HepG2 (cell line): Measurements from ENCODE around the gene NCOA3. TPM values are rescaled to one million over a fixed set of nuclear protein-coding genes. Genes with fewer than 3 reads are reported as not detected.

Experiments
- ATAC-seq: fragments of 200-7000 bp; cut with Tn5 transposase; 3 replicates; pipeline ENCODE4 v1.9.1; 2020; ENCODE audit warnings: mild to moderate bottlenecking, moderate library complexity
- BruUV-seq: library from RNA; stranded (reverse); fragments of 400-500 nt; replicated peaks from 2 replicates; lab custom pipeline; 2021; lab: Mats Ljungman, UMichigan
- CTCF ChIA-PET: fragments of 300-600 bp; formaldehyde crosslinking; extraction: SDS; loops from one replicate; lab custom pipeline; 2021; ENCODE audit warnings: low total read pairs, inconsistent platforms, low intra/inter-chr PET ratio; lab: Yijun Ruan, JAX
- POLR2A ChIA-PET: fragments of 350-600 bp; sonication (Branson Sonifier 250); formaldehyde crosslinking; loops from one replicate; lab custom pipeline; 2020; ENCODE audit warnings: antibody characterized with exemption, inconsistent platforms; lab: Yijun Ruan, JAX
- DNase-seq: peaks from one replicate; pipeline ENCODE4 v3.0.0-alpha.2; 2015; ENCODE audit warnings: low spot score
- FAIRE-seq: peaks from 3 replicates; lab custom pipeline; 2011; peaks lifted over from hg19 to GRCh38; lab: Jason Lieb, UNC
- H2AFZ ChIP-seq: one replicate; pipeline ENCODE4 v1.6.1; 2011; ENCODE audit warnings: low read length, inconsistent platforms
- H3K27ac ChIP-seq: fragments of 300-600 bp; 3 replicates; pipeline ENCODE4 v1.8.0; 2011; ENCODE audit warnings: mixed run types, mild to moderate bottlenecking, mixed read lengths, low read length, inconsistent platforms; ENCODE audit not compliant: insufficient read depth; ENCODE audit errors: extremely low read length
- H3K27me3 ChIP-seq, 2 experiments: fragments of 200-600 bp in 1 of 2; 2 replicates in 1 of 2; 3 replicates in 1 of 2; pipeline versions ENCODE4 v1.6.0 to v1.8.0; 2011; ENCODE audit warnings: low read length in 2 of 2, mild to moderate bottlenecking in 2 of 2, moderate library complexity in 2 of 2, inconsistent platforms in 1 of 2; ENCODE audit not compliant: insufficient read depth in 2 of 2, control insufficient read depth in 1 of 2
- H3K36me3 ChIP-seq, 2 experiments: fragments of 200-600 bp in 1 of 2; replicated peaks in 1 of 2; 2 replicates in 1 of 2; 3 replicates in 1 of 2; pipeline versions ENCODE4 v1.5.1 to v1.8.0; 2011; ENCODE audit warnings: low read length in 2 of 2, inconsistent platforms in 1 of 2; ENCODE audit not compliant: insufficient read depth in 2 of 2, control insufficient read depth in 1 of 2
- H3K4me1 ChIP-seq: 2 replicates; pipeline ENCODE4 v1.5.1; 2012; ENCODE audit warnings: low read length, inconsistent platforms; ENCODE audit not compliant: insufficient read depth
- H3K4me2 ChIP-seq: 2 replicates; pipeline ENCODE4 v1.6.0; 2011; ENCODE audit warnings: low read depth, low read length, inconsistent platforms
- H3K4me3 ChIP-seq, 3 experiments: fragments of 200-600 bp in 1 of 3; sonication (generic), shearing (Covaris generic) in 1 of 3; replicated peaks in 1 of 3; 2 replicates each; pipeline ENCODE4 v1.5.1; 2011 to 2016; ENCODE audit warnings: low read length in 3 of 3, inconsistent platforms in 2 of 3, low read depth in 2 of 3, mild to moderate bottlenecking in 2 of 3, control low read depth in 1 of 3, mixed read lengths in 1 of 3; ENCODE audit not compliant: insufficient read depth in 1 of 3
- H3K79me2 ChIP-seq: one replicate; pipeline ENCODE4 v1.6.1; 2011; ENCODE audit warnings: low read length, inconsistent platforms; ENCODE audit not compliant: insufficient read depth
- H3K9ac ChIP-seq: 2 replicates; pipeline ENCODE4 v1.6.0; 2011; ENCODE audit warnings: mild to moderate bottlenecking, low read depth, low read length, inconsistent platforms; ENCODE audit not compliant: insufficient read depth
- H3K9me3 ChIP-seq: 2 replicates; pipeline ENCODE4 v1.5.1; 2012; ENCODE audit warnings: mild to moderate bottlenecking, low read length
- H4K20me1 ChIP-seq: 2 replicates; pipeline ENCODE4 v1.6.0; 2011; ENCODE audit warnings: inconsistent platforms, mild to moderate bottlenecking, low read length, moderate library complexity; ENCODE audit not compliant: insufficient read depth
- ETV6 ChIP-seq: sonication (generic); formaldehyde crosslinking; conservative IDR thresholded peaks from 2 replicates; pipeline ENCODE4 v1.4.0; 2020; ENCODE audit warnings: missing genetic modification reagents
- FOXA3 ChIP-seq: IDR thresholded peaks from 2 replicates; pipeline ENCODE4 v1.6.1; 2016; ENCODE audit warnings: missing genetic modification reagents, missing compliant biosample characterization
- GATAD1 ChIP-seq: IDR thresholded peaks from 2 replicates; pipeline ENCODE4 v1.6.1; 2016; ENCODE audit warnings: missing genetic modification reagents, missing compliant biosample characterization
- GATAD2A ChIP-seq: IDR thresholded peaks from 2 replicates; pipeline ENCODE4 v1.6.1; 2016
- MIXL1 ChIP-seq: IDR thresholded peaks from 2 replicates; pipeline ENCODE4 v1.6.1; 2016
- MYNN ChIP-seq: sonication (generic); formaldehyde crosslinking; IDR thresholded peaks from 2 replicates; pipeline ENCODE4 v1.4.0; 2020; ENCODE audit warnings: mild to moderate bottlenecking, low read depth, missing genetic modification reagents
- PAX8 ChIP-seq: sonication (generic); formaldehyde crosslinking; IDR thresholded peaks from 2 replicates; pipeline ENCODE4 v1.8.0; 2022; ENCODE audit warnings: mild to moderate bottlenecking, missing genetic modification reagents, borderline replicate concordance
- ZNF124 ChIP-seq: sonication (generic); formaldehyde crosslinking; IDR thresholded peaks from 2 replicates; pipeline ENCODE4 v1.4.0; 2020; ENCODE audit warnings: missing genetic modification reagents
- in situ Hi-C: cut with HindIII; loops from 2 replicates; pipeline ENCODE4 v1.10.0; 2017; ENCODE audit warnings: low pct_unique_long_range_greater_than_20kb; ENCODE audit not compliant: extremely low pct_ligation_motif_present
- intact Hi-C: fragments of 100-400 bp; cut with micrococcal nuclease; formaldehyde crosslinking; loops from one replicate; pipeline ENCODE4 v1.10.0; 2022; ENCODE audit not compliant: unreplicated experiment
- polyA plus RNA-seq, 8 experiments: library from polyadenylated mRNA; depleted of rRNA in 3 of 8; stranded (reverse) in 7 of 8; unstranded in 1 of 8; fragments of >200 nt; fragmentation: Illumina TruSeq in 4 of 8; extraction: Trizol in 4 of 8; gene quantifications; 2 replicates each; pipeline versions ENCODE4 v1.2.1 to v1.2.3, GENCODE V29; 2011 to 2016; ENCODE audit warnings: low read depth in 4 of 8, missing spikeins in 1 of 8, mixed read lengths in 1 of 8; ENCODE audit not compliant: insufficient read depth in 1 of 8
- total RNA-seq, 5 experiments: library from RNA; depleted of rRNA; stranded (reverse); fragments of >200 nt; fragmentation: Illumina TruSeq; extraction: Trizol; gene quantifications; 2 replicates each; pipeline ENCODE4 v1.2.3, GENCODE V29; 2016; ENCODE audit warnings: low read depth in 1 of 5
- TF ChIP-seq, protein P1 (sequence below): sonication (generic); formaldehyde crosslinking; IDR thresholded peaks from 2 replicates; pipeline ENCODE4 v1.5.1; 2020; ENCODE audit warnings: mild to moderate bottlenecking, missing genetic modification reagents, moderate library complexity

Gene NCOA3
- total and polyA plus RNA-seq, 2 of the 13 experiments (the other 11 are each of a cell fraction or from before 2014, with no cell fraction given): 35.0 to 56.8 TPM

DNA sequence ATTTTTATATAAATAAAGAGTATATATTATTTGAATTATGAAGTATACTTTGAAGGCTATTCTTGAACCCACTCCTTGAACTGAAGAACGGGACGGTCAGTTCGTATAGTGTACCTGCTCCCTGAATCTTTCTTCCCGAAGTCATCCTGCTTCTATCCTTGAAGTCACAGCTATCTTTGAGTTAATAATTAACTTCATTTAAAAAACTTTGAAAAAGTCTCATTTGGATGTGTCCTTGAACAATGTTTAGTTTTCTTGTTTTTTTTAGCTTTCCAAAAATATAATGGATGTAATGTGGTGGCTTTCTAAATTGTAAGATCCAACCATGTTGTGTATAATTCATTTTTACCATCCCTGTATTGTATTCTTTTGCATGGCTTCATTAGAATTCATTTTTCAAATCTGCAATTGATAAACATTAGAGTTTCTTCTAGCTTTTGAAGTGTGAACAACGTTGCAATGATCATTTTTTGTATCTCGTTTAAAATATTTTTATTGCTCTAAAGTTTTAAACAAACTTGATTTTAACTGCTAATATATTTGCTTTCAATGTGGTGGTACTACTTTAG is 94.4 kb downstream of the NCOA3 start (continued):
- TF ChIP-seq FOXA3: peak; percentile 10; the same call in 1 of the 2 replicates
- no peak for TF ChIP-seq GATAD1 (CRISPR knock-in tag)

- CTCF ChIA-PET: no interaction called here
- in situ Hi-C loops: no loop called here
- FAIRE-seq: no peak
Measured at GRCh38 chr20:47597090-47597489, 95.4 kb downstream of the NCOA3 start.

More at GRCh38 chr20:47597090-47597489, 95.4 kb downstream of the NCOA3 start:
- H3K4me1 ChIP-seq: peaks cover 40% of the 10 kb centered on the region
- H3K9ac ChIP-seq: no peak overlapping the region
- no peaks in the 10 kb centered on the region for H4K20me1 ChIP-seq
- intact Hi-C loops: no loop called here
- no peak for ATAC-seq
- H3K9me3 ChIP-seq: no peaks in the 10 kb centered on the region
- TF ChIP-seq MIXL1 (no peak), MYNN (CRISPR knock-in tag) (no peak), ETV6 (CRISPR knock-in tag) (no peak), GATAD2A (CRISPR knock-in tag) (no peak), PAX8 (no peak), ZNF124 (CRISPR knock-in tag) (no peak)
- TF ChIP-seq, protein P1, sequence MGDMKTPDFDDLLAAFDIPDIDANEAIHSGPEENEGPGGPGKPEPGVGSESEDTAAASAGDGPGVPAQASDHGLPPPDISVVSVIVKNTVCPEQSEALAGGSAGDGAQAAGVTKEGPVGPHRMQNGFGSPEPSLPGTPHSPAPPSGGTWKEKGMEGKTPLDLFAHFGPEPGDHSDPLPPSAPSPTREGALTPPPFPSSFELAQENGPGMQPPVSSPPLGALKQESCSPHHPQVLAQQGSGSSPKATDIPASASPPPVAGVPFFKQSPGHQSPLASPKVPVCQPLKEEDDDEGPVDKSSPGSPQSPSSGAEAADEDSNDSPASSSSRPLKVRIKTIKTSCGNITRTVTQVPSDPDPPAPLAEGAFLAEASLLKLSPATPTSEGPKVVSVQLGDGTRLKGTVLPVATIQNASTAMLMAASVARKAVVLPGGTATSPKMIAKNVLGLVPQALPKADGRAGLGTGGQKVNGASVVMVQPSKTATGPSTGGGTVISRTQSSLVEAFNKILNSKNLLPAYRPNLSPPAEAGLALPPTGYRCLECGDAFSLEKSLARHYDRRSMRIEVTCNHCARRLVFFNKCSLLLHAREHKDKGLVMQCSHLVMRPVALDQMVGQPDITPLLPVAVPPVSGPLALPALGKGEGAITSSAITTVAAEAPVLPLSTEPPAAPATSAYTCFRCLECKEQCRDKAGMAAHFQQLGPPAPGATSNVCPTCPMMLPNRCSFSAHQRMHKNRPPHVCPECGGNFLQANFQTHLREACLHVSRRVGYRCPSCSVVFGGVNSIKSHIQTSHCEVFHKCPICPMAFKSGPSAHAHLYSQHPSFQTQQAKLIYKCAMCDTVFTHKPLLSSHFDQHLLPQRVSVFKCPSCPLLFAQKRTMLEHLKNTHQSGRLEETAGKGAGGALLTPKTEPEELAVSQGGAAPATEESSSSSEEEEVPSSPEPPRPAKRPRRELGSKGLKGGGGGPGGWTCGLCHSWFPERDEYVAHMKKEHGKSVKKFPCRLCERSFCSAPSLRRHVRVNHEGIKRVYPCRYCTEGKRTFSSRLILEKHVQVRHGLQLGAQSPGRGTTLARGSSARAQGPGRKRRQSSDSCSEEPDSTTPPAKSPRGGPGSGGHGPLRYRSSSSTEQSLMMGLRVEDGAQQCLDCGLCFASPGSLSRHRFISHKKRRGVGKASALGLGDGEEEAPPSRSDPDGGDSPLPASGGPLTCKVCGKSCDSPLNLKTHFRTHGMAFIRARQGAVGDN: no peak
- TF ChIP-seq, all 625 proteins: peak for 0
- DNase-seq: no peak
- Histone ChIP-seq H3K4me3 (no peak overlapping the region), H3K27ac (no peak overlapping the region), H3K36me3 (peaks cover 2 to 5% of the 10 kb centered on the region in 2 experiments; a peak in 2 of 5 replicates), H3K4me2 (no peak overlapping the region), H3K27me3 (no peaks in the 10 kb centered on the region), H2AFZ (no peak overlapping the region), H3K79me2 (peaks cover 77% of the 10 kb centered on the region)
- POLR2A ChIA-PET: no interaction called here
- no TSS peak for BruUV-seq
